Endothelial cell of umbilical vein (primary cell): ENCODE measurements around the gene CUX1. TPM values are rescaled to one million over a fixed set of nuclear protein-coding genes. Genes with fewer than 3 reads are reported as not detected.

Experiments used
- BruUV-seq: library from RNA; stranded (reverse); fragments of 400-500 nt; replicated peaks from 2 replicates; lab custom pipeline; 2021; lab: Mats Ljungman, UMichigan
- CTCF ChIA-PET: fragments of 300-600, 350-600 bp; sonication (Branson Sonifier 250); formaldehyde crosslinking; loops from one replicate; lab custom pipeline; 2021; ENCODE audit warnings: antibody characterized with exemption, inconsistent platforms; lab: Charles Lee
- POLR2A ChIA-PET: fragments of 300-600, 350-600 bp; sonication (Branson Sonifier 250); formaldehyde crosslinking; loops from one replicate; lab custom pipeline; 2021; ENCODE audit warnings: antibody characterized with exemption, inconsistent platforms; lab: Charles Lee
- DNase-seq: peaks from one replicate; pipeline ENCODE4 v3.0.0-alpha.2; 2011; ENCODE audit warnings: low read depth, low spot score
- FAIRE-seq: peaks from 2 replicates; lab custom pipeline; 2011; peaks lifted over from hg19 to GRCh38; lab: Jason Lieb, UNC
- H2AFZ ChIP-seq: 2 replicates; pipeline ENCODE4 v1.6.0; 2012; ENCODE audit warnings: low read depth, low read length, control low read depth, inconsistent platforms
- H3K27ac ChIP-seq: 2 replicates; pipeline ENCODE4 v1.5.1; 2011; ENCODE audit warnings: low read depth, mild to moderate bottlenecking, control low read depth, low read length, moderate library complexity; ENCODE audit not compliant: insufficient read depth
- H3K27me3 ChIP-seq, 2 experiments: 2 replicates each; pipeline versions ENCODE4 v1.6.0 to v1.6.1; 2011; ENCODE audit warnings: low read length in 2 of 2, mixed read lengths in 1 of 2; ENCODE audit not compliant: control insufficient read depth in 2 of 2, insufficient read depth in 2 of 2
- H3K36me3 ChIP-seq, 2 experiments: 2 replicates in 1 of 2; 3 replicates in 1 of 2; pipeline ENCODE4 v1.5.1; 2011; ENCODE audit warnings: low read length in 2 of 2, mild to moderate bottlenecking in 1 of 2, moderate library complexity in 1 of 2; ENCODE audit not compliant: control insufficient read depth in 2 of 2, insufficient read depth in 2 of 2; ENCODE audit errors: extremely low read depth in 1 of 2
- H3K4me1 ChIP-seq: 3 replicates; pipeline ENCODE4 v1.5.1; 2011; ENCODE audit warnings: mild to moderate bottlenecking, low read length; ENCODE audit not compliant: control insufficient read depth, insufficient read depth; ENCODE audit errors: extremely low read depth
- H3K4me2 ChIP-seq: 2 replicates; pipeline ENCODE4 v1.6.1; 2011; ENCODE audit warnings: low read length, control low read depth, mixed read lengths; ENCODE audit not compliant: insufficient read depth
- H3K4me3 ChIP-seq, 3 experiments: fragments of 200-600 bp in 1 of 3; sonication (generic), shearing (Covaris generic) in 1 of 3; replicated peaks in 1 of 3; 2 replicates each; pipeline ENCODE4 v1.5.1; 2011 to 2016; ENCODE audit warnings: control low read depth in 3 of 3, low read length in 3 of 3, mild to moderate bottlenecking in 2 of 3, inconsistent platforms in 1 of 3, low read depth in 1 of 3, moderate library complexity in 1 of 3; ENCODE audit not compliant: insufficient read depth in 1 of 3
- H3K79me2 ChIP-seq: 2 replicates; pipeline ENCODE4 v1.6.0; 2012; ENCODE audit warnings: low read length, inconsistent platforms; ENCODE audit not compliant: control insufficient read depth, insufficient read depth
- H3K9ac ChIP-seq: replicated peaks from 2 replicates; pipeline ENCODE3; 2011; ENCODE audit warnings: low read length, control low read depth; ENCODE audit not compliant: insufficient read depth; ENCODE audit errors: extremely low read depth
- H3K9me1 ChIP-seq: replicated peaks from 3 replicates; pipeline ENCODE4 v1.6.0; 2011; ENCODE audit warnings: mild to moderate bottlenecking, low read length; ENCODE audit not compliant: control insufficient read depth, insufficient read depth; ENCODE audit errors: extremely low read depth
- H3K9me3 ChIP-seq: replicated peaks from 2 replicates; pipeline ENCODE4 v1.5.1; 2012; ENCODE audit warnings: low read length, inconsistent platforms; ENCODE audit not compliant: control insufficient read depth, insufficient read depth
- H4K20me1 ChIP-seq: replicated peaks from 2 replicates; pipeline ENCODE3; 2011; ENCODE audit warnings: mild to moderate bottlenecking, low read length; ENCODE audit not compliant: control insufficient read depth, insufficient read depth; ENCODE audit errors: extremely low read depth
- EZH2 ChIP-seq: IDR thresholded peaks from 2 replicates; pipeline ENCODE4 v1.6.1; 2012; ENCODE audit warnings: borderline replicate concordance, low read depth, mild to moderate bottlenecking, moderate library complexity, low read length, inconsistent platforms; ENCODE audit not compliant: severe bottlenecking
- FOS ChIP-seq: IDR thresholded peaks from 2 replicates; pipeline ENCODE4 v1.6.1; 2011; ENCODE audit warnings: mild to moderate bottlenecking, low read length, moderate library complexity, borderline replicate concordance; ENCODE audit not compliant: insufficient read depth
- GATA2 ChIP-seq: IDR thresholded peaks from 2 replicates; pipeline ENCODE4 v1.7.0; 2011; ENCODE audit warnings: low read depth, mild to moderate bottlenecking, moderate library complexity, mixed read lengths, low read length; ENCODE audit not compliant: insufficient read length, insufficient read depth
- JUN ChIP-seq: IDR thresholded peaks from 2 replicates; pipeline ENCODE4 v1.6.1; 2011; ENCODE audit warnings: borderline replicate concordance, low read depth; ENCODE audit not compliant: insufficient read length, insufficient read depth
- MAX ChIP-seq: IDR thresholded peaks from 2 replicates; pipeline ENCODE4 v1.6.1; 2011; ENCODE audit not compliant: insufficient read depth, insufficient read length
- MYC ChIP-seq: IDR thresholded peaks from one replicate; pipeline ENCODE4 v1.6.1; 2011; ENCODE audit warnings: mild to moderate bottlenecking, low read depth, low read length
- POLR2A ChIP-seq: IDR thresholded peaks from 2 replicates; pipeline ENCODE4 v1.6.1; 2012; ENCODE audit warnings: low read depth, mild to moderate bottlenecking, control low read depth, low read length
- dilution Hi-C: fragments of 300-500 bp; cut with MboI; formaldehyde crosslinking; loops from one replicate; pipeline ENCODE4 v1.15.0; 2019; ENCODE audit warnings: low sequenced_read_pairs; ENCODE audit not compliant: extremely low pct_ligation_motif_present
- intact Hi-C: fragments of 100-400 bp; cut with micrococcal nuclease; formaldehyde crosslinking; loops from one replicate; pipeline ENCODE4 v1.10.0; 2022
- polyA plus RNA-seq, 4 experiments: library from polyadenylated mRNA; depleted of rRNA in 3 of 4; stranded (reverse) in 3 of 4; unstranded in 1 of 4; fragments of >200 nt; gene quantifications; 2 replicates each; pipeline versions ENCODE4 v1.2.1 to v1.2.3, GENCODE V29; 2011 to 2012; ENCODE audit warnings: missing spikeins in 1 of 4
- total RNA-seq: library from RNA; stranded (reverse); gene quantifications from 2 replicates; pipeline ENCODE4 v1.2.3, GENCODE V29; 2021
- TF ChIP-seq, protein P1 (sequence below), 2 donors: IDR thresholded peaks; 1 replicate in 1 of 2; 2 replicates in 1 of 2; pipeline ENCODE4 v1.5.1; 2011; ENCODE audit warnings: low read length in 2 of 2, mild to moderate bottlenecking in 2 of 2, moderate library complexity in 2 of 2, control low read depth in 1 of 2, inconsistent platforms in 1 of 2, low read depth in 1 of 2; ENCODE audit not compliant: insufficient read depth in 1 of 2; ENCODE audit errors: extremely low read depth in 1 of 2

CUX1 gene
- total and polyA plus RNA-seq, 2 donors (not counting 3 experiments of a cell fraction or from before 2014, with no cell fraction given): 13.8 to 49.8 TPM

- H3K27ac ChIP-seq: no peak overlapping the region
- no peaks in the 10 kb centered on the region for H3K9me1 ChIP-seq
- H3K4me2 ChIP-seq: no peak overlapping the region
- no peak overlapping the region for H2AFZ ChIP-seq
- no peaks in the 10 kb centered on the region for H3K27me3 ChIP-seq
- no peak for TF ChIP-seq EZH2
- no peak for TF ChIP-seq FOS
- no peak for TF ChIP-seq GATA2
- TF ChIP-seq POLR2A: no peak
- TF ChIP-seq, protein P1, sequence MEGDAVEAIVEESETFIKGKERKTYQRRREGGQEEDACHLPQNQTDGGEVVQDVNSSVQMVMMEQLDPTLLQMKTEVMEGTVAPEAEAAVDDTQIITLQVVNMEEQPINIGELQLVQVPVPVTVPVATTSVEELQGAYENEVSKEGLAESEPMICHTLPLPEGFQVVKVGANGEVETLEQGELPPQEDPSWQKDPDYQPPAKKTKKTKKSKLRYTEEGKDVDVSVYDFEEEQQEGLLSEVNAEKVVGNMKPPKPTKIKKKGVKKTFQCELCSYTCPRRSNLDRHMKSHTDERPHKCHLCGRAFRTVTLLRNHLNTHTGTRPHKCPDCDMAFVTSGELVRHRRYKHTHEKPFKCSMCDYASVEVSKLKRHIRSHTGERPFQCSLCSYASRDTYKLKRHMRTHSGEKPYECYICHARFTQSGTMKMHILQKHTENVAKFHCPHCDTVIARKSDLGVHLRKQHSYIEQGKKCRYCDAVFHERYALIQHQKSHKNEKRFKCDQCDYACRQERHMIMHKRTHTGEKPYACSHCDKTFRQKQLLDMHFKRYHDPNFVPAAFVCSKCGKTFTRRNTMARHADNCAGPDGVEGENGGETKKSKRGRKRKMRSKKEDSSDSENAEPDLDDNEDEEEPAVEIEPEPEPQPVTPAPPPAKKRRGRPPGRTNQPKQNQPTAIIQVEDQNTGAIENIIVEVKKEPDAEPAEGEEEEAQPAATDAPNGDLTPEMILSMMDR (IDR thresholded peaks at IDR 0.05; ENCODE audit: extremely low read depth in 1 of 2, insufficient read depth in 1 of 2, low read depth in 1 of 2, low read length in 2 of 2): no peak
- no peak for TF ChIP-seq MAX
- TF ChIP-seq MYC: no peak
- no peak for TF ChIP-seq JUN
- no peak for FAIRE-seq
- no TSS peak for BruUV-seq
- H3K4me3 ChIP-seq: no peak overlapping the region
- H3K79me2 ChIP-seq: peaks cover 6% of the 10 kb centered on the region
- CTCF ChIA-PET: no interaction called here
- dilution Hi-C loops (no loop called here), intact Hi-C loops (no loop called here)
- no peaks in the 10 kb centered on the region for H3K9me3 ChIP-seq
- POLR2A ChIA-PET: no interaction called here
- DNase-seq: no peak
- peaks cover 2% of the 10 kb centered on the region for H4K20me1 ChIP-seq
- H3K4me1 ChIP-seq: no peaks in the 10 kb centered on the region
- no peaks in the 10 kb centered on the region for H3K36me3 ChIP-seq
- no peak overlapping the region for H3K9ac ChIP-seq
These were observed 74.7 kb downstream of the CUX1 start for GRCh38 chr7:101891936-101892640.
